Measurements from ENCODE around the gene TEX36.

DNA sequence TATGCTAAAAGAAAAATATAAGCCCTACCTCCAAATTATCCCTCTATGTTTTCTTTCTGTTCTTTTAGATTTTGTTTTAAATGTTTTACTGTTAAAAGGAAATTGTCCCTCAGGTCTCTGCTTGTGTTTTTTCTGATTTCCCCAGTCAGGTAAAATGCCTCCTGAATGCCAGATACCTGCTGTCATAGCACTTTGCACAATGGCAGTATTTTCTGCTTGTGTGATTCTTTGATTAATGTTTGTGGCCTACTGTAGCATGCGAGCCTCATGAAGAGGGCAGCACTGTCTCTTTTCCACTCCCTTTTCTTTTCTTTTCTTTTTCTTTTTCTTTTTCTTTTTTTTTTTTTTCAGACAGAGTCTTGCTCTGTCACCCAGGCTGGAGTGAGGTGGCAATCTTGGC, 71.2 kb downstream of the TEX36 start:
- TF ChIP-seq, protein P1, sequence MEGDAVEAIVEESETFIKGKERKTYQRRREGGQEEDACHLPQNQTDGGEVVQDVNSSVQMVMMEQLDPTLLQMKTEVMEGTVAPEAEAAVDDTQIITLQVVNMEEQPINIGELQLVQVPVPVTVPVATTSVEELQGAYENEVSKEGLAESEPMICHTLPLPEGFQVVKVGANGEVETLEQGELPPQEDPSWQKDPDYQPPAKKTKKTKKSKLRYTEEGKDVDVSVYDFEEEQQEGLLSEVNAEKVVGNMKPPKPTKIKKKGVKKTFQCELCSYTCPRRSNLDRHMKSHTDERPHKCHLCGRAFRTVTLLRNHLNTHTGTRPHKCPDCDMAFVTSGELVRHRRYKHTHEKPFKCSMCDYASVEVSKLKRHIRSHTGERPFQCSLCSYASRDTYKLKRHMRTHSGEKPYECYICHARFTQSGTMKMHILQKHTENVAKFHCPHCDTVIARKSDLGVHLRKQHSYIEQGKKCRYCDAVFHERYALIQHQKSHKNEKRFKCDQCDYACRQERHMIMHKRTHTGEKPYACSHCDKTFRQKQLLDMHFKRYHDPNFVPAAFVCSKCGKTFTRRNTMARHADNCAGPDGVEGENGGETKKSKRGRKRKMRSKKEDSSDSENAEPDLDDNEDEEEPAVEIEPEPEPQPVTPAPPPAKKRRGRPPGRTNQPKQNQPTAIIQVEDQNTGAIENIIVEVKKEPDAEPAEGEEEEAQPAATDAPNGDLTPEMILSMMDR (conservative IDR thresholded peaks at IDR 0.05 in 1 of 2, IDR thresholded peaks at IDR 0.05 in 1 of 2; ENCODE audit: low read depth in 1 of 2, low read length in 2 of 2): no peak
- TF ChIP-seq EZH2 (IDR thresholded peaks at IDR 0.05; ENCODE audit: low read length, missing control alignments): no peak
